ENCODE data around the gene RYR3. TPM values are rescaled to one million over a fixed set of nuclear protein-coding genes. Genes with fewer than 3 reads are reported as not detected.

RYR3 gene
- total RNA-seq, 1 experiment from 2014 or later = 0.66 TPM

- no peak for DNase-seq
- no TSS peak for BruUV-seq (replicated peaks)
- Mint-ChIP-seq H3K36me3 (ENCODE audit: insufficient read depth, unreplicated experiment) (no peaks in the 10 kb centered on the region), H3K27me3 (ENCODE audit: insufficient read depth, unreplicated experiment) (peaks cover 21% of the 10 kb centered on the region), H3K4me1 (ENCODE audit: low read depth, unreplicated experiment) (no peaks in the 10 kb centered on the region), H3K27ac (ENCODE audit: unreplicated experiment) (no peak overlapping the region), H3K9me3 (ENCODE audit: unreplicated experiment) (no peaks in the 10 kb centered on the region), H3K4me3 (ENCODE audit: unreplicated experiment) (no peak overlapping the region)
- H3K36me3 ChIP-seq (ENCODE audit: control insufficient read depth, insufficient read depth, low read length) = no peaks in the 10 kb centered on the region
- POLR2A ChIA-PET = no interaction called here
- CTCF ChIA-PET = no interaction called here
- H3K27me3 ChIP-seq (replicated peaks; ENCODE audit: control insufficient read depth, insufficient read depth, low read length) = no peaks in the 10 kb centered on the region
- no peaks in the 10 kb centered on the region for H3K4me1 ChIP-seq
- no peaks in the 10 kb centered on the region for H3K9me3 ChIP-seq
- intact Hi-C loops (cut with micrococcal nuclease; ENCODE audit: unreplicated experiment) = no loop called here
- no peak overlapping the region for H3K4me3 ChIP-seq (ENCODE audit: low read depth, low read length)
- no peak for TF ChIP-seq CTCF (IDR thresholded peaks at IDR 0.05; ENCODE audit: insufficient read depth in 1 of 2, low read depth in 1 of 2, low read length in 1 of 2, severe bottlenecking in 1 of 2, unreplicated experiment in 1 of 2)
Measured at GRCh38 chr15:33358306-33358705, 47.5 kb downstream of the RYR3 start.

GRCh38 chr15:33360886-33361285, 50.1 kb downstream of the RYR3 start:
- no peak for TF ChIP-seq CTCF (IDR thresholded peaks at IDR 0.05; ENCODE audit: insufficient read depth in 1 of 2, low read depth in 1 of 2, low read length in 1 of 2, severe bottlenecking in 1 of 2, unreplicated experiment in 1 of 2)
- H3K9me3 Mint-ChIP-seq (ENCODE audit: unreplicated experiment) = no peaks in the 10 kb centered on the region
- no peaks in the 10 kb centered on the region for H3K4me1 ChIP-seq
- H3K4me3 Mint-ChIP-seq (ENCODE audit: unreplicated experiment) = no peak overlapping the region
- ChIA-PET CTCF (no interaction called here), POLR2A (no interaction called here)
- no peaks in the 10 kb centered on the region for H3K36me3 Mint-ChIP-seq (ENCODE audit: insufficient read depth, unreplicated experiment)
- no peaks in the 10 kb centered on the region for H3K27me3 ChIP-seq (replicated peaks; ENCODE audit: control insufficient read depth, insufficient read depth, low read length)
- no TSS peak for BruUV-seq (replicated peaks)
- no peaks in the 10 kb centered on the region for H3K9me3 ChIP-seq
- no peak overlapping the region for H3K4me3 ChIP-seq (ENCODE audit: low read depth, low read length)
- intact Hi-C loops (cut with micrococcal nuclease; ENCODE audit: unreplicated experiment) = no loop called here
- H3K36me3 ChIP-seq (ENCODE audit: control insufficient read depth, insufficient read depth, low read length) = no peaks in the 10 kb centered on the region
- no peak for DNase-seq
- no peak overlapping the region for H3K27ac Mint-ChIP-seq (ENCODE audit: unreplicated experiment)
- H3K4me1 Mint-ChIP-seq (ENCODE audit: low read depth, unreplicated experiment) = no peaks in the 10 kb centered on the region
- H3K27me3 Mint-ChIP-seq (ENCODE audit: insufficient read depth, unreplicated experiment) = peaks cover 23% of the 10 kb centered on the region

- Mint-ChIP-seq H3K27me3 (ENCODE audit: insufficient read depth, unreplicated experiment) (peaks cover 9% of the 10 kb centered on the region), H3K4me3 (ENCODE audit: unreplicated experiment) (no peak overlapping the region), H3K9me3 (ENCODE audit: unreplicated experiment) (no peaks in the 10 kb centered on the region), H3K36me3 (ENCODE audit: insufficient read depth, unreplicated experiment) (no peaks in the 10 kb centered on the region), H3K27ac (ENCODE audit: unreplicated experiment) (no peak overlapping the region), H3K4me1 (ENCODE audit: low read depth, unreplicated experiment) (no peaks in the 10 kb centered on the region)
- BruUV-seq (replicated peaks) = no TSS peak
- intact Hi-C loops (cut with micrococcal nuclease; ENCODE audit: unreplicated experiment) = no loop called here
- Histone ChIP-seq H3K9me3 (no peaks in the 10 kb centered on the region), H3K27me3 (replicated peaks; ENCODE audit: control insufficient read depth, insufficient read depth, low read length) (no peaks in the 10 kb centered on the region), H3K4me1 (no peaks in the 10 kb centered on the region), H3K36me3 (ENCODE audit: control insufficient read depth, insufficient read depth, low read length) (no peaks in the 10 kb centered on the region), H3K4me3 (ENCODE audit: low read depth, low read length) (no peak overlapping the region)
- CTCF ChIA-PET = interaction anchor here (0.6 kb wide), 1 partner anchor 331 kb away, joined by 3 read pairs; no protein-coding TSS in a partner anchor
- no peak for TF ChIP-seq CTCF (IDR thresholded peaks at IDR 0.05; ENCODE audit: insufficient read depth in 1 of 2, low read depth in 1 of 2, low read length in 1 of 2, severe bottlenecking in 1 of 2, unreplicated experiment in 1 of 2)
- DNase-seq = no peak
- POLR2A ChIA-PET = no interaction called here
Measured at GRCh38 chr15:33369941-33370622, 59.3 kb downstream of the RYR3 start.
